ENCODE results near the gene SKP1.
"Not testable (repeated sequence)": the region's sequence is repeated elsewhere in the genome, so short reads cannot be mapped to it uniquely, and the experiment has no call there.

Gene SKP1

DNA sequence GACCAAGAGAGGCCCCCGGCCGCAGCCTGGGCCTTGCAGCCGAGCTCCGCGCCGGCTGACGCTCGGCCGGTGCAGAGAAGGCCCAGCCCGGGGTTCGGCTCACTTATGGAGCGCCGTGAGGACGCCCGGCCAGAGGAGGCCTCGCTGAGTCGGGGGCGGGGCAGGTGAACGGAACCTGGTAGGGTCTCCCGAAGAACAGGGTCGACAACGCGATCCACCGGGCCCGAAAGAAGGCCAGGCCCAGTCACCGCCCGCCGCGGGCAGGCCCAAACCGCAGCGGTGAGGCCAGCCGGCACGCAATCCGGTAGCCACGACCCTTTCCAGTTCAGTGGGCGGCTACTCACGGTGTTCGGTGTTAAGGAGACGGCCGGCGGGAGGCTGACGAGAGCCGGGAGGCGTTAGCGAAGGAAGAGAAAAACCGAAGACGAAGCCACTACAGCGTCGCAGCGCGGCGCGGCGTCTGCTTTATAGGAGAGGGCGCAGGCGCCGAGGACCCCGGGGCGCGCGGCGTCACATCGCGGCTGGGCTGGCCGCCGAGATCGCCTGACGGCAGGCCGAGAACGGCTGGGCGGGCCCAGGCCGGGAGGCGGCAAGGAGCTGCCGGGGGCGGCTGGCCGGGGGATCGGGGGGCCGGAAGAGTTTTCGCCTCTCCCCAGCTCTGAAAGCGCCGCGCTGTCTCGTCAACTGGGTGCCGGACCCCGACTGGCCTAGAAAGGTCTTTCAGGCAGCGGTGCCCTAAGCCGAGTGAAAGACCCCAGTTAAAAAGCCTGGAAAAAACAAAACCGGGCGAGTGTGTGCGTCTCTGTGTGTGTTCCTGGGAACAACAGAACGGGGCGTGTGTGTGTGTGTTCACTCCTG lies at the start of gene SKP1:
Gene SKP1 (minus strand): TSS at position 440 of the 858 bp plus-strand sequence. CDS start 2,928 bp downstream, outside the sequence.
- peak; percentile 87 for DNase-seq (ENCODE audit: low spot score)

DNA sequence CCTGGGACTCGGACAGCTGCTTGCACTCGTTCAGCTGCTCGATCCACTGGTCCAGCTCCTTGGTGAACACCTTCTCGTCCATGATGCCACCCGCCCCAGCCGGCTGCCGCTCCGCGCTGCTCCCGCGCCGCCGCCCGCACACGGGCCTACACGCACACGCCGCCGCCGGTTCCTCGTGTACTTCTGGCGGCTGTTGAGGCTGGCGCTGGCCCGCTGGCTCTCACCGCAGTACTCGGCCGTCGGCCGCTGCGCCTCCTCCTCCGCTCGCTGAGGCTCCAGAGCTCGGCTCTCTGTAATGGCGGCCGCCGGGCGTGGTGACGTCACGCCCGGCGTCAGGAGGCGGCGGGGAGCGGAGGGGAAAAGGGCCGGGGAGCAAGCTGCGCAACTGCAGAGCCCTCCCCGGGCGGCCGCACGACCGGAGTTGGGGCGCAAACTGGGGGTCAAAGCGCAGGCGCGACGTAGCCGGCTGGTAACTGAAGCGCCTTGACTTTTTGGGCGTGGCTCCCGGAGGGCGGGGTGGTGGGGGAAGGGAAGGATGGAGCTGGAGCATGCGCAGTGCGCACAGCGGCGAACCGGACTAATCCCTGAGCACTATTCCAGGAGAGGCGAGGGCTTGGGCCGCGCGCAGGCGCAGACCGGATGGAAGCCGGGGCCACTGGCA lies 49.2 kb upstream of the SKP1 start, which contains the start of gene PPP2CA:
Gene PPP2CA (minus strand): TSS at position 294 of the 661 bp plus-strand sequence. CDS start 212 bp downstream, at position 82.
- peak; percentile 99 for DNase-seq (ENCODE audit: low spot score)

DNA sequence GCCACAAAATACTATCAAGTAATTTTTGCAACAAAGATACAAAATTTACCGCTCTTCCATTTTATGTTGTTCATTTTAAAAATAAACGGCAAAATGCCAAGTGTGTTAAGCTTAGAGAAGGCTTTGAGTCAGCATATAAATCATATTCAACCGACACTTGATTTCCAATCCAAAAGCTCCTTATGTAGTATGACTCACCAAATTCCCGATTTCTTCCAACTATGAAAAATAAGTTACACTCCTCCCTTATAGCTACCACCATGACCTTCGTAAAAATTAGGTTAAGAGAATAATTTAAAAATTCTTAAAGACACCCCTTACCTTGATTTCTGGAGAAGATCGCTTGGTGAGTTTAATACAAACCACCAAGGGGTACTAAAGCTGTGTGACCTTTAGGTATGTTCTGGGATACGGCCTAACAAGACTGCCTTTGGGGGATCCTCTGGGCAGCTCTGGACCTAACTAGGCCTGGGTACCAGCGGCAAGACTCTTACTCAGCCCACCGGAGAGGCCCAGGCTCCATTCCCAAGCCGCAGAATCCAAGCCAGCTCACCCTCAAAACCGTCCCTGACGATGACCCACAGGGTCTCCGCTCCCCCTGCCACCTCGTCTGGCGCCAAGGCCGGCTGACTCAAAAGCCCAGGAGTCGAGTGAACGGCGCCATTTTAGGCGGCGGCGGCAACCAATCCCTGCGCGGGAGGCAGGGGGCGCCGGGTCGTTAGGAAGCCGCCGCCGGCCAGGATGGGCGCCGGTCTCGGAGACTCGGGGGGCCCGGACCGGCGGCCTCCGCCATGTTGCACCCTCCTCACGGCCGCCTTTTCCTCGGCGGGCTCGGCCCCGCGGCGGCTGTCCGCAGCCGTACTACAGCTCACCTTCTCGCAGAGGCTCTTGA lies 48.4 kb upstream of the SKP1 start:
- DNase-seq (ENCODE audit: low spot score): peak; percentile 49

DNA sequence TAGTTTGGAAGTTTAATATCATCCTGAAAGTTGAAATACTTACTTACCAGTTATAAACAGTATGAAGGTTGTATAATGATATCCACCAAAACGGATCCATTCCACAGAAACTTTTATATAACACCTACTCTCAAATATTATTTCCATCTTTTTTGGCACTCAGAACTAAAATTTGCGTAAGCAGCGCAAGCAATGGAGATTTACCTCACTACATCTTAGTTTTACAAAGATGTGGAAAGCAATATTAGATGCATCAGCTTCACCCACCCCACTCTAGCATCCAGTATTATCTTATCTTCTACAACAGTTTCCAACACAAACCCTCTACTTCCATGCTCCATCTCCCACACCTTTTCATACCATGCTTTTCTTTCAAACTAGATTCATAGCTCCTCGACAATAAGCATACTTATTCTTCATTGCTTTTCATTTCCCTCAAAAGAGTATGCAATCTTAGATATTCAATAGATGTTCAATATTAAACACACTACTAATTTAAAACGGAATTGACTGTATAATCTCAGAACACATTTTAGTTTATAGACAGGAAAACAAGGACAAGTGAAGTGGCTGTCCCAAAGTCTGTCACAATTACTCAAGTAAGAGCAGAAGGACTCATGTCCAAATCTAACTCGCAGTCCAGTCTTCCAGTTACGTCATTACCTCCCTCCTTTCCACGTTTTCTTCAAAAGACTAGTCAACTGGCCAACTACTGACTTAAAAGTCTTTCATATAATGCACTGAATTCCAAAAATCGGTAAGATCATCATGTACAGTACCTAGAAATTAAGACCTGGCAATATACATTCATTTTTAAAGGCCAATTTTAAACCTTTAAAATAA lies 46.9 kb upstream of the SKP1 start:
- no peak for DNase-seq (ENCODE audit: low spot score)

DNA sequence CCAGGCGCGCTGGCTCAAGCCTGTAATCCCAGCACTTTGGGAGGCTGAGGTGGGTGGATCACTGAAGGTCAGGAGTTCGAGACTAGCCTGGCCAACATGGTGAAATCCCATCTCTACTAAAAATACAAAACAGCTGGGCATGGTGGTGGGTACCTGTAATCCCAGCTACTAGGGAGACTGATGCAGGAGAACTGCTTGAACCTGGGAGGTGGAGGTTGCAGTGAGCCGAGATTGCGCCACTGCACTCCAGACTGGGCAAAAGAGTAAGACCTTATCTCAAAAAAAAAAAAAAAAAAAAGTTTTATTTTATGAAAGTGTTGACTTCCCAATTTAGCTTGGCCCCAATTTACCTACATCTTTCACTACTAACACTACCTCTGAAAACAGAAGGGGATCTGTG lies 44.9 kb upstream of the SKP1 start:
- not testable (repeated sequence) for DNase-seq (ENCODE audit: low spot score)

DNA sequence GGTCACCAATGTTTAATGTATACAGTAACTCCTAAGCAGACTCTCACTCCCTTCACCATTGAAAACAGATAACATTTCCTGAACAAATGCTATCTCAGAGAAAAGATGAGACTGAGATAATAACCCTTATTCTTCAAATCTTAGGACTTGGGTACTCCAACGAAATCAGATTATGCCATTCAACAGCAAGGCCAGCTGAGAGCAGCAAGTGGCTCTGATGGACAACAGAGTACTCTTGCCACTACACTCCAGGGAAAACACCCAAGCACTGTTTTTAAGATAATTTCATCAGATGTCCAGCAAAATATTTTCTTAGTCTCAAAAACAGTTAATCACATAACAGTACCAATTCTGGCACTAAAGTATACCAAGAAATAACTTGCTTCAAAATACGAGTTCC lies 39.0 kb upstream of the SKP1 start:
- DNase-seq (ENCODE audit: low spot score): no peak

DNA sequence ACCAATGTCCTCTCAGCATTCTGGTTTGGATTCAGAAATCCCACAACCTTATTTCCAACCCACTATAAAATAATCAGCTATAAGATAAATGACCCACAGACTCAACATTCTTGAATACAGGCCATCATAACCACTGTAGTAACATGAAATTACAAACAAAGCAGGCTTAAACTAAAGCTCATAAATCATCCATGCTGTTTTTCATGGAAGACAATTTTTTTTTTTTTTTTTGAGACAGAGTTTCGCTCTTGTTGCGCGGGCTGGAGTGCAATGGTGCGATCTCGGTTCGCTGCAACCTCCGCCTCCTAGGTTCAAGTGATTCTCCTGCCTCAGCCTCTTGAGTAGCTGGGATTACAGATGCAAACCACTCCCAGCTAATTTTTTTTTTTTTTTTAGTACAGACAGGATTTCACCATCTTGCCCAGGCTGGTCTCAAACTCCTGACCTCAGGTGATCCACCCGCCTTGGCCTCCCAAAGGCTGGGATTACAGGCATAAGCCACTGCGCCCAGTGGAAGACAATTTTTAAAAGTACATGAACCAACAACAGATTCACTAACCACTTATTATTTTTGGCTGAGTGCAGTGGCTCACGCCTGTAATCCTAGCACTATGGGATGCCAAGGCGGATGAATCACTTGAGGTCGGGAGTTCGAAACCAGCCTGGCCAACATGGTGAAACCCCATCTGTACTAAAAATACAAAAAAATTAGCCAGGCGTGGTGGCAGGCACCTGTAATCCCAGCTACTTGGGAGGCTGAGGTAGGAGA lies 34.7 kb upstream of the SKP1 start:
- not testable (repeated sequence) for DNase-seq (ENCODE audit: low spot score)

DNA sequence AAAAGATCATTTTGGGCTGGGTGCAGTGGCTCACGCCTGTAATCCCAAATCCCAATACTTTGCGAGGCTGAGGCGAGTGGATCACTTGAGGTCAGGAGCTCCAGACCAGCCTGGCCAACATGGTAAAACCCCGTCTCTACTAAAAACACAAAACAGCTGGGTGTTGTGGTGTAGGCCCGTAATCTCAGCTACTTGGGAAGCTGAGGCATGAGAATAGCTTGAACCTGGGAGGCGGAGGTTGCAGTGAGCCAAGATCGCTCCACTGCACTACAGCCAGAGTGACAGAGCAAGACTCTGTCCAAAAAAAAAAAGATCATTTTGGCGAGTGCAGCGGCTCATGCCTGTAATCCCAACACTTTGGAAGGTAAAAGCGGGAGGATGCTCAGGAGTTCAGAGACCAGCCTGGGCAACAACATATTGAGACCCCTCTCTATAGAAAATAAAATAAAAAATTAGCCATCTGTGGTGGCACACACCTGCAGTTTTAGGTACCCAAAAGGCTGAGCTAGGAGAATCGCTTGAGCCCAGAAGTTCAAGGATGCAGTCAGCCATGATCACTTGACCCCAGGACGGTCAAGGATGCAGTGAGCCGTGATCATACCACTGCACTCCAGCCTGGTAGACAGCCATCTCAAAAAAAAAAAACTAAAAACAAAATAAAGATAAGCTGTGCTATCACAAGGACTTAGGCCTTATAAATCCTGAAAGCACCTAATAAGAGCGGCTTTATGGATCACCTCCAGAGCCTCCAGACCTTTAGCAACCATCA lies 32.9 kb upstream of the SKP1 start:
- DNase-seq (ENCODE audit: low spot score): no peak

DNA sequence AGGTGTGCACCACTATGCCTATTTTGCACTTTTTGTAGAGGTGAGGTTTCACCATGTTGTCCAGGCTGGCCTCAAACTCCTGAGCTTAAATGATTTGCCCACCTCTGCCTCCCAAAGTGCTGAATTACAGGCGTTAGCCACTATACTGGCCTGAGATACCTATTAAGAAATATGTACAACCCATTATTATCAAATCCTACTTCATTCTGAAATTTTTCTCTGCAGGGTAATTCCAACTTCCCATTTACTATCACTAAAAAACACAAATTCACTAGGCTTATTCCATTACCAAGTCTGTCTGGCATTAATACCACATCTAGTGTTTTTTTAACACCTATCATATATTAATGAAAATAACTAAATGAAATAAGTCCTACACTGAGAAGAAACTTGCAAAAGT lies 30.9 kb upstream of the SKP1 start:
- DNase-seq (ENCODE audit: low spot score): no peak

DNA sequence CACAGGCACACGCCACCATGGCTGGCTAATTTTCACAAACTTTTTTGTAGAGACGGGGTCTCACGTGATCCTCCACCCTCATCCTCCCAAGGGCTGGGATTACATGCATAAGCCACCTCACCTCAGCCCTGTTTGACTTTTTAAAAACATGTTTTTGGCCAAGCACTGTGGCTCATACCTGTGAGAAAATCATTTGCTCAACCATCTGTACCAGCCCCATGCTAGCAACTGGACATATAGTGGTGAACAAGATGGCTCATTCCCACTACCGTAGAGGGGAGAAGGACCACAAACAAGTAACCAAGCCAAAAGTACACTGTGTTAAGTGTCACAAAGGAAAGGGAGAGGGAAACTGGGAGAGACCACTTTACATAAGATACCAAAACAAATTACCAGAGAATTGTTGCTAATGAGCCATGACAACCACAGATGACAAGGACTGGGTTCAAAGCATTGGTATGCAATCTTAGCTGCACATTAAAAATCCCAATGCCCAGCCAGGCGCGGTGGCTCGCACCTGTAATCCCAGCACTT lies 29.9 kb upstream of the SKP1 start:
- no peak for DNase-seq (ENCODE audit: low spot score)

DNA sequence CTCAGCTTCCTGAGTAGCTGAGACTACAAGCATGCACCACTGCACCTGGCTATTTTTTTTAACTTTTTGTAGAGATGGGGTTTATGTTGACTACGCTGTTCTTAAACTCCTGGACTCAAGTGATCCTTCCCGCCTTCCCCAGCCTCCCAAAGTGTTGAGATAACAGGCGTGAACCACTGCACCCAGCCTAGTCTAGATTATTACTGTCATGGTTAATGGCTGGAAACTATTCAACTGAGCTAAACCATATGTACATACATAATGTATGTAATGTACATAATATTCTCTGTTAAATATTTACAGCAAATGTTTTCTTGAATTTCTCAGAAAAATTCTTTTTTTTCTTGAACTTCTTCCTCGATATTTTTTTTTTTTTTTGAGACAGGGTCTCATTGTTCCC lies 27.8 kb upstream of the SKP1 start:
- DNase-seq (ENCODE audit: low spot score): no peak

DNA sequence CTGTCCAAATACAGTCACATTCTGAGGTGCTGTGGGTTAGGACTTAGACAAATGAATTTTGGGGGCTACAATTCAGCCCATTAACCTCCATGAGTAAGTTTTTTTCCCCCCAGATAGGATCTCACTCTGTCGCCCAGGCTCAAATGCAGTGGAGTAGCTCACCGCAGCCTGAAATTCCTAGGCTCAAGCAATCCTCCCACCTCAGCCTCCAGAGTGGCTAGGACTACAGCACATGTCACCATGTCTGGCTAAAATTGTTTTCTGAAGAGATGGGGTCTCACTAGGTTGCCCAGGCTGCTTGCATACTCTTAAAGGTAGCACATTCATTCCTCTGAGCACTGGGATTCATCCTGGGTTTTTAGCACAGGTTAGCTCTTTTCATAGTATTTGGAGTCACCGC lies 26.9 kb upstream of the SKP1 start:
- DNase-seq (ENCODE audit: low spot score): no peak

DNA sequence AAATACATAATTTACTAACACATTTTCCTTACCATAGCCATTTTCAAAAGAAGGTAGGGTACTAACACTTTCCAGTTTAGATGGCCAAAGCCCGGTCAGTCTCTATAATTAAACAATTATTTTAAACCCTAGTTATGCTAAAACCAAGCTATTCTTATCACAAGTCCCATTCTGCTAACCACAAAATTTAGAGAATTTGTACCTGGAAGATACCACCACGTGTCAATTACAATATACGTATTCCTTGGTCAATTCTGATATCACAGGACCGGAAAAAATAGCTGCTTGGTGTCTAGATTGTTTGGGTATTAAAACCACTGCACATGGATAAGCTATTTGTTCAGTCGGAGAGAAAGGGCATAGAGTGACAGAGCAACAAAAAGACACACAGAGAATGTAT lies 18.9 kb upstream of the SKP1 start:
- no peak for DNase-seq (ENCODE audit: low spot score)

DNA sequence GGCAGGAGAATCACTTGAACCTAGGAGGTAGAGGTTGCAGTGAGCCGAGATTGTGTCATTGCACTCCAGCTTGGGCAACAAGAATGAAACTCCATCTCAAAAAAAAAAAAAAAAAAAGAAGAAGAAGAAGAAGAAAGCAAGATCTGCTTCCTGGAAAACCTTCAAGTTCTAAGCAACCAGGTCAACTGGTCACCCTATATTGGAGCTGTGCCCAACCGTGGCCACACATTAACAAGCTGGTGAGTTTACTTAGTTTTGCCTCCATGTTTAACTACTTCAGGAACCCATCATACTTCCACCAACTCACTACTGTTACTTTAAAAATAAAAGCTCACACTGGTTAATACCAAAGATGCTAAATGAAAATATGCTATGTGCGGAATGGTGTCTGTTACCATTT lies 12.3 kb upstream of the SKP1 start:
- DNase-seq (ENCODE audit: low spot score): no peak

DNA sequence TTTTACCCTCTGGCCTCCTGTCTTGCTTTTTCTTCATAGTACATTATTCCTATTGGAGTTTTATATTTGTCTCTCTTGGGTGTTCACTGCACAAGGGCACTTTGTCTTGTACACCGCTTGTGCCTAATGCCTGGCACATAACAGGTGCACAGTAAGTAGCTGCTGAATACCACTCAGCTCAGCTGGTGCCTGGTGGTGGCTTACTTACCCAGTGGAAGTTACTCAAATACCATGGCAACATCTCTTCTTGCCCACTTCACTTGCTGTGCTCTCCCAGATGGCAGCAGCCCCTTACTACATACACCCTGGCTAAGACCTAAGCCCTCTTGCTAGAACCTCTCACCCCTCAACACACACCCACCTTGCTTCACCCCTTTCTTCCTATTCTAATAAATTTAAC lies 11.3 kb upstream of the SKP1 start:
- DNase-seq (ENCODE audit: low spot score): no peak

DNA sequence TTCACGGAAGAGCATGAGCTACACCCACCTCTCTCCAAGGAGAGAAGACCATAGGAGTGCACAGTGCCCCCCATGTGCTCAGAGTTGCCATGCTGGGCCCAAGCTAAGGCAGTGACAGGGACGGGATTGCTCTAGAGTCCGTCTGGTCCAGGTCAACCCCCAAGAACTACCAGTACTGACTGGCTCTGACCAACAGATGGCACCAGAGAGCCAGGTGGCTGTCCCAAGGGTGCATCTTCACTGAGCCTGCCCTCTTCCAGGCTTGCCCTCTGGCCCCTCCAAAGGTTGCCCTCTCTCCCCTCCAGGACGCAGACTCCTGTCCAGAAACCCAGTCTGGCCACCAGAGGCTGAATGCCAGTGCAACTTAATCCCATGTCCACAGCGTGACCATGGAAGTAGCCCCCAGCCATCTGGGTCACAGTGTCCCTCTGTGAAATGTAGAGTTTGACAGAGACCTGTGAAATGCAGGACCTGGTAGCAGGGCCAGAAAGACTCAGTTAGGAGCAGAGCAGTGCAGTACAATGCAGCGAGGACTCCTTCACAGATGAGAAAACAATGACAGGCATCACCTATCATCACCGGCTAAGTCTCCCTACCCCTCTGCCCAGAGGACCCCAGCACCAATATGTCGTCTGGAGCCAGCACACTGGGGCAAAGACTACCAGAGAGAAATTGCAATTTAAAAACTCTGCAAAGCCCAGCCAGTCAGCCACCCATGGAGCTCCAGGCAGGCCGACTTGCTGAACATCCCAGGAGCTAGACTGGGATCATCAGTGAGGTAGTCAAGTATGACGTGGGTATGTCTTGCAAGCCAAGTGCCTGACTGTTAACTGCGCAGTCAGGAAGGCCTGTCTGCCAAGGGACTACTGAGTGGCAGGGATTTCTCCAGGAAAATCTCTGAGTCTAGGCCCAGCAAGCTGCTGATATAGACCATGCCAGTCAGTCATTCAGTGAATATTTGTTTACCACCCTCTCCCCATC lies 7.7 kb upstream of the SKP1 start:
- peak; percentile 82 for DNase-seq (ENCODE audit: low spot score)

DNA sequence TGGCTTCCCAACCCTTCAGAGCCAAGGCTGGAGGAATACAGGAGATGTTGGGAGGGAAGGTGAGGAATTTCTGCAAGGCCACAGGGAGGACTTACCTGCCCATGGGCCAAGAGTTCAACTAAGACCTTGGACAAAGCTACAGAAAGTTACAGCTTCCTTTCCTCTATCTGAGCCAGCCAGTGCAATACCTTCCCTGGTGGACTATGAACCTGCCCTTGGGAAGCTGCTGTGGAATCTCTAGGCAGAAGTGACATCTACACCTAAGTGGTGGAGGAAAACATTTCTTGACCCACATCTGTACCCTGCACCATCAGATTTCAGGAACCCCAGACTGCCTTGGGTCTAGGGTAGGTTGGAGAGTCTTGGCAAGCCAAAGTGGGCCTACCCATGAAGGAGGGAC lies 6.7 kb upstream of the SKP1 start:
- no peak for DNase-seq (ENCODE audit: low spot score)

DNA sequence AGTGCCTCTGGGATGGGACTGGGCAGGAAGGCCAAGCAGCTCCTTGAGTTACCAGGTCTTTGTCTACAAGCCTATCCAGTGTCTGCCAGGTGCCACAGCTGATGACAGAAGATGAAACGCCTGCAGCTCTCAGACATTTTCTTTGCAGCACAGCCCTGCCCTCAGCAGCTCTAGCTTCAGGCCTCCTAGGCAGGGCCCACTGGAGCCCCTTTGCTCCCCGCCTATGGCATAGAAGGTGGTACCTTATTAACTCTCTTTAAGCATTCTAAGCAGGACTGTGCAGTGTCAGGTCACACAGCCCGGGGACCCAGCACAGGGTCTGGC lies 1.3 kb upstream of the SKP1 start:
- DNase-seq (ENCODE audit: low spot score): no peak
